Bone marrow (tissue), 2 donors: ENCODE data around the gene METRN.

ENCODE experiments used
- DNase-seq, 2 donors: peaks; one replicate each; lab custom pipeline; 2025; lab: John Stamatoyannopoulos, UW

Gene METRN

GRCh38 chr16:677316-678190 lies 37.4 kb upstream of the METRN start:
- no peak for DNase-seq

DNA sequence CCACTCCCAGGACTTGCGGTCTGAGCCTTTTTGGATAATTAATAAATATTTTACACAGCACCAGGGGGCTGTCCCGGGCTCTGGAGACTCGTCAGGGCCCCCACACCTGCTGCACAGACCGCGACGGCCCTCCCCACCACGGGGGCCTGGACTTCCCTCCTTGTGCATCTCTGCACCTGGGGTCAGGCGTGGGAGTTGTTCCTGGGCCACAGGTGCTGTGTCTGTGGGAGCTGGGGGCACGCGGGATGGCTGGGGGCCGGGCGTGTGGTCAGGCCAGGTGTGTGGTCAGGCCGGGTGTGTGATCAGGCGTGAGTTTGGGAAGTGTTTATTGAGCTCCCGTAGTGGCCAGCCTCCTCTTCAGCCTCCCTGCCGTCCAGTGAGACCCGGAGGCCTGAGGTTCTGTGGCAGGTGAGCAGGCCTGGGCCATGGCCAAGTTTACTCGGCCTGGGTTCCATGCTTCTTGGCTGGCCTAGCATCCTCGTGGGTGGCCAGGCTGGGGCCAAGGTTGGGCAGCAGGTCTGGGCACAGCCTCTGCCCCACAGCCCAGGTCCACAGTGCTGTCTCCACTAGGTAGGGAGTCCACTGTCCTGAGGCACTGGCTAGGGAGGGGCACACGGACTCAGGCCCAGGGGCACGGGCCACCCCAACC lies 36.6 kb upstream of the METRN start:
- no peak for DNase-seq

- DNase-seq: peak; percentile 33 to 76
Measured at GRCh38 chr16:678858-679813, 35.8 kb upstream of the METRN start.

DNA sequence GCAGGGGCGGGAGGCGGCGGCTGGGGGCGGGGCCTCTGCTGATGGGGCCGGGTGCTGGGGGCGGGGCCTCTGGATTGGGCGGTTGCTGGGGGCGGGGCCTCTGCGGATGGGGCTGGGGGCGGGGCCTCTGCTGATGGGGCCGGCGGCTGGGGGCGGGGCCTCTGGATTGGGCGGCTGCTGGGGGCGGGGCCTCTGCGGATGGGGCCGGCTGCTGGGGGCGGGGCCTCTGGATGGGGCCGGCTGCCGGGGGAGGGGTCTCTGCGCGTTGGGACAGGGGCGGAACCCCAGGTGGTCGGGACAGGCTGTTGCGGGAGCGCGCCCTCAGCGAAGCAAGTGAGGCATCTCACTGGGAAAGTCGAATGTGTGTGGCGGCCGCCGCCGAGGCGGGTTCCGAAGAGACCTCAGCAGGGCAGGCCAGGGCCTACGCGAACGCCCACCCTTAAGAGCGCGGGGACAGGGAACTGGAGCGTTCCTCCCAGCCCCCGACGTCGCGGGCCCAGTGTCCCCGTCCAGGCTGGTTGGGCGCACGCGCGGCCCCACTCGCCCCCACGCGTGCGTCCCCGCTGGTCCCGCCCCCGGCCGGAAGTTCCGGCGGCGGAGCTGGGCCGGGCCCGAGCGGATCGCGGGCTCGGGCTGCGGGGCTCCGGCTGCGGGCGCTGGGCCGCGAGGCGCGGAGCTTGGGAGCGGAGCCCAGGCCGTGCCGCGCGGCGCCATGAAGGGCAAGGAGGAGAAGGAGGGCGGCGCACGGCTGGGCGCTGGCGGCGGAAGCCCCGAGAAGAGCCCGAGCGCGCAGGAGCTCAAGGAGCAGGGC lies 34.9 kb upstream of the METRN start, which contains the start of gene STUB1:
Gene STUB1 (plus strand): TSS at position 597 of the 811 bp plus-strand sequence. CDS start 116 bp downstream, at position 713.
- peak; percentile 66 to 82 for DNase-seq

DNA sequence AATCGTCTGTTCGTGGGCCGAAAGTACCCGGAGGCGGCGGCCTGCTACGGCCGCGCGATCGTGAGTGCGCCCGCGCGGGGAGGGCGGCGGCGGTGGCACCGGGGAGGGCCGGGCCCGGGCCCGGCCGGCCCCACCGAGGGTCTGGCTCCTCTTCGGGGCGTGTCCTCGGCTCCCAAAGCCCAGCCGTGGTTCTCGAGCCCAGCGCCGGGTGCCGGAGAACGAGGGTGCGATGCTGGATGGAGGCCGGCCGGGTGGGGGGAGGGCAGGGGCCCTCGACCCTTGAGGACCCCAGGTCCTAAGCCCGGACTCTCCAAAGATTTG lies 34.3 kb upstream of the METRN start:
- no peak for DNase-seq

- DNase-seq: peak in 1 of 2 donors; percentile 9
Measured at GRCh38 chr16:680967-681745, 33.8 kb upstream of the METRN start.

DNA sequence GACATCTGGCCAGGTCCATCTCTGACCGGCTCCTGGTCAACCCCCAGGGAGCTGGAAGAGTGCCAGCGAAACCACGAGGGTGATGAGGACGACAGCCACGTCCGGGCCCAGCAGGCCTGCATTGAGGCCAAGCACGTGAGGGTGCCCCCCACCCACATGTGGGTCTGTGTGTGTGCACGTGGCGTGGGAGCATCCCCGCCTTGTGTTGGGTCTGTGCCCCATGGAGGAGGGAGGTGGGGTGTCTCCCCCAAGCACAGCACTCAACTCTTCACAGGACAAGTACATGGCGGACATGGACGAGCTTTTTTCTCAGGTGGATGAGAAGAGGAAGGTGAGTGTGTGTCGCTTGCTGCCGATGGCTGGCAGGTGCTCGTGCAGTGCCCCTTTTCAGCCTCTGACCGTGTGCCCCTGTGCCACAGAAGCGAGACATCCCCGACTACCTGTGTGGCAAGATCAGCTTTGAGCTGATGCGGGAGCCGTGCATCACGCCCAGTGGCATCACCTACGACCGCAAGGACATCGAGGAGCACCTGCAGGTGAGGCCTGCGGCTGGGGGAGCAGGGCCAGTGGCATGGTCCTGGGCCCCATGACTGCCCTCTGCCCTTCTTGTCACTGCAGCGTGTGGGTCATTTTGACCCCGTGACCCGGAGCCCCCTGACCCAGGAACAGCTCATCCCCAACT lies 33.0 kb upstream of the METRN start:
- no peak for DNase-seq

DNA sequence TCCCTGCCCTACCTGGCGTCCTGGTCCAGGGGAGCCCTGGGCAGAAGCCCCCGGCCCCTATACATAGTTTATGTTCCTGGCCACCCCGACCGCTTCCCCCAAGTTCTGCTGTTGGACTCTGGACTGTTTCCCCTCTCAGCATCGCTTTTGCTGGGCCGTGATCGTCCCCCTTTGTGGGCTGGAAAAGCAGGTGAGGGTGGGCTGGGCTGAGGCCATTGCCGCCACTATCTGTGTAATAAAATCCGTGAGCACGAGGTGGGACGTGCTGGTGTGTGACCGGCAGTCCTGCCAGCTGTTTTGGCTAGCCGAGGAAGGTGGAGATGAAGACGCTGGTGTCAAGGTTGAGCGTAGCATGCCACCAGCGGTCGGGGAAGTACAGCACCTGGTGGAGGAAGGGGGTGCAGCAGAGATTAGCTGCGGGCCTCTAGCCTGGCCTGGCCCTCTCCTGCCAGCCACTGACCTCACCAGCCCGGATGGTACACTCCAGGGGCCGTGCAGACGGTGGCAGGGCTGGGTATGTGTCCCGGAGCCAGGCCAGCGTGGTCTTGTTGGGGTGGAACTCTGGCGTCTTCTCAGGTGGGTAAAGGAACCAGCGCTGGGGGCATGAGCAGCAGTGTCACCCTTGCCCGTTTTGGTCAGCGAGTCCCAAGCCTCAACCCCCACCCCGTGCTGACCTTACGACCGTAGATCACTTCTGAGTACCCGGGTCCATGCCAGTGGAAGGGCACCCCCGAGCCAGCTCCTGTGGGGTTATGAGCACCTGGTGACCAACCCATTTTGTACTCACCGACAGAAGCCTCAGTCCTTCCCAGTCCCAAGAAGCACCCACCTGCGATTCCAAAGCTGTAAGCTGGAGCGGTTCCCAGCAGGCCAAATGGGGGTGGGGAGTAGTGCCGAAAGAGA lies 32.2 kb upstream of the METRN start:
- DNase-seq: no peak

GRCh38 chr16:683396-684070 lies 31.4 kb upstream of the METRN start:
- DNase-seq: no peak

- DNase-seq: peak; percentile 74 to 87
Measured at GRCh38 chr16:684071-684794, 30.7 kb upstream of the METRN start, which contains the start of gene JMJD8. Gene JMJD8, minus strand, starts transcription at chr16:684334. Its CDS starts 15 bp downstream, at chr16:684319.

DNA sequence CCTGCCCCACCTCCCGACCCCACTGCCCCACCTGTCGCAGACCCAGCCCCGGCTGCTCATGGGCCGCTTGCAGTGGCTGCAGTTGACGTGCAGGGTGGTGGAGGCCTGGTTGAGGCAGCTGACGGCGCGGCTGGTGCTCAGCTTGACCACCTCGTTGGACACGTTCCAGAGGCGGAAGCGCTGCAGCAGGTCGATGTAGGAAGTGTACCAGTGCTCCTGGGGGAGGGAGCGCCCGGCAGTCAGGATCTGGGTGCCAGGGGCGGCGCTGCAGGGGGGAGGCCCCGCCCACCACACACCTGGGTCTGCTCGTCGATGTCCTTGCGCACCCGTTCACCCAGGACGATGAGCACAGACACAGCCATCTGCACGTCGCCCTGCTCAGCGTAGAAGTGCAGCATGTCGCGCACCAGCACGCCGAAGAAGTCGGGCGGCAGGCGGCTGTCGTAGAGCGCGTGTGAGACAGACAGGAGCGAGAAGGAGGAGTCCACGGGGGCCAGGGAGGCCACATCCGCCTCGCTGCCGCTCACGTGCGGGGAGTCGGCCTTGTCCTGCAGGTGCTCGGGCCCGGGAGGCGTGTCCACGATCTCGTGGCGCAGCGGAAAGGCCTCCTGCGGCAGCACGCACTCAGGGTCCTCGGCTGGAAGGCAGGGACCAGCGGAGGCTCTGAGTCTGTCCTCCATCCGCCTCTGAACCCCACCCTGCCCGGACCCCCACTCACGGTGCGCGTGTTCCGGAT lies 29.8 kb upstream of the METRN start:
- no peak for DNase-seq

DNA sequence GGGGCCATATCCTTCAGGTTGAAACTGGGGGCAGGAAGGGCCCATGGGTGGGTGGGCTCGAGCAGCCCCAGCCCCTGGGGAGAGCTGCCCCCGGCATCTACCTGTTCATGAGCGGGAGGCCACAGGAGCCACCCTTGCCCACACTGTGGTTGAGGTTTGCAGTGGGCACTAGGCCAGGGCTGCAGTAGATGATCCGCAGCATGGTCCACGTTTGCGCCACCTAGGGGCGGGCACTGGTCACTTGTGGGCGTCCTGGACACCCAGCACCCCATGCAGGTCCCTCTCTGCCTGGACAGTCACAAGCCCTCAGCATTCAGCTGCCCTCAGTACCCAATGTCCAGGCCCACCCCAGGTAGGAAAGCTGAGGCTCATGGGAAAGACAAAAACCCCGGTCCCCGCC lies 29.0 kb upstream of the METRN start:
- DNase-seq: peak in 1 of 2 donors; percentile 9

GRCh38 chr16:686459-687260 lies 28.3 kb upstream of the METRN start:
- DNase-seq: no peak

DNA sequence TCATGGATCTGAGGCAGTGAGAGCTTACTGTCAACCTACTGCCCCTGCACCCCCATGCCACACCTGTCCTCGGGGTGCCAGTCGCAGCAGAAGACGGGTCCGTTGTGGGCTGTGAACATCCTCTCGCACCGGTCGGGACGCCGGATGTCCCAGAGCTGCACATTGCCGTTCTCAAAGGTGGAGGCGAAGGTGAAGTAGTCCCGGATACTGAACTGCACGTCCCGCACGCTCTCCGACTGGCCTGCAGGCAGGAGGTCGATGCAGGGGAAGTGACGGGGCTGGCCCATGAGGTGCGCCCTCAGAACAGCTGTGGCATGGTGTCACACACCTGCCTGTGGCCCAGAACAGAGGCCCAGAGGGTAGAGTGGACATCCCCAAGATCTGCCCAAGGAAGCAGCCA lies 27.4 kb upstream of the METRN start:
- no peak for DNase-seq

DNA sequence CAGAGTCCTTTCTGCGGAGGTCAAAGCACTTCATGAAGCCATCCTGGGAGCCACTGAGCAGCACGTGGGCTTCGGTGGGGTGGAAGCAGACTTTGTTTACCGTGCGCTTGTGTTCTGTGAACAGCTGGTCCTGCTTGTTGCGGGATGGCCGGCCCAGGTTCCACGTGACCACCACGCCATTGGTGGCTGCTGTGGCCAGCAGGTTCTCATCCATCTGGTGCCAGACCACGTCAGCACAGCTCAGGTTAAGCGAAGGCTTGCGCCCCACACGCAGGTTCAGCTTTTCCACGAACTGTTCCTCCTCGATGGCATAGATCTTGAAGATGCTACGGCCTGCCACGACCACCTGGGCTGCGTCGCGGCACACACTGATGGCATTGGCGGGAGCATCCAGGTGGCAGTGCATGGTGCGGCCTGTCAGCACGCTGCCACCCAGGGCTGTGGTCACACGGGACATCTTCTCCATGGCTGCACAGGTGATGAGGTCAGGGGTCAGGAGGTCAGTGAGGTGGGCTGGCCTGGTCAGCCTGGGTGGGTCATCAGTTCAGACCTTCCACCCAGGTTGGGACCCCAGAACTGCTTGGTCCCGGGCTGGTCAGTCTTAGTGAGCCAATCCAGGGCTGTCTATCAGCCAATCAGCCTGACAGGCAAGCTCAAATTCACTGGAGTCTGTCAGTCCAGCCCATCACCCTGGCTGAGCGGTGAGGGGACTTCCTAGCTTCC lies 25.6 kb upstream of the METRN start:
- DNase-seq: no peak
